ENCODE results near the gene ACTR6.

The ACTR6 gene

DNA sequence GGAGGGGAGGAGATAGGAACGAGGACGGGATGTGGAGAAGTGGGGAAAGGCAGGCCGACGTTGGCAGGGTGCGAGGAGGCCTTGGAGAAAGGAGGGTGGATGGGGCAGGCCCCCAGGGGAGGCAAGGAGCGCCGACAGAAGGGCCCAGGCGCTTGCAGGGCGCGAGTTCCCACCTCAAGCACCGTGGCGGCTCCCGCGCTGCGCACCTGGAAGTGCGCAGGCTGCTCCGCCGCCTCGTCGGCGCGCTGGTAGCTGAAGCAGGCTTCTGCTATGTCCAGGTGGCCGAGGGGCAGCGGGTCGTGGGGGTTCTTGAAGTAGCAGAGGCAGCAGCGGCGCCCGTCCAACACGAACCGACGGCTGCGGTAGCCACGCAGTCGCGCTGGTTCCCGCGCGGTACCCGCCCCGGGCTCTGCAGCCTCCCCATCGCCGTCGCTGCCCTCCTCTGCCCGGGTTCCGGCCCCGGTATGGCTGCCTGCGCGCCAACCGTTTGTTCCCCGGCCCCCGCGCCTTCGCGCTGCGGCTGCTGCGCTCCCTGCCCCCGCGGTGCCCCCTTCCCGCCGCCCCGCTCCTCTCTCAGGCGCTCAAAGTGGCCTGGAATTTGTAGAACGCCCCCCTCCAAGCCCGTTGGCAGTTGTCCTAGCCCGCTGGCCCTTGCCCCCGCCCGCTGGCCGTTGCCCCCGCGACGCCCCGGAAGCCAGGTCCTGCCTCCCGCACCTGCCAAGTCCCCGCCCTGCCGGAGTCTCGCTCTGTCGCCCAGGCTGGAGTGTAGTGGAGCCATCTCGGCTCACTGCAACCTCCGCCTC lies 1.1 kb upstream of the ACTR6 start:
- Histone ChIP-seq H3K9me2 (ENCODE audit: low read depth, low read length) (no peaks in the 10 kb centered on the region), H3K9me3 (ENCODE audit: low read length) (no peaks in the 10 kb centered on the region), H3K4me3 (ENCODE audit: low read depth, low read length, poor library complexity, severe bottlenecking) (peak overlapping the region; percentile 92), H2AFZ (ENCODE audit: low read length) (no peak overlapping the region), H3K79me2 (ENCODE audit: insufficient read depth, low read length) (peaks cover 17% of the 10 kb centered on the region), H3K4me2 (ENCODE audit: low read length) (peak overlapping the region; percentile 96), H4K20me1 (ENCODE audit: insufficient read depth, low read length) (no peaks in the 10 kb centered on the region), H3K9ac (ENCODE audit: low read length) (peak overlapping the region; percentile 76), H3F3A (ENCODE audit: insufficient read depth, low read length) (no peaks in the 10 kb centered on the region), H3K4me1 (ENCODE audit: insufficient read depth, low read length, severe bottlenecking) (peaks cover 33% of the 10 kb centered on the region), H3K27me3 (ENCODE audit: insufficient read depth, low read length) (no peaks in the 10 kb centered on the region), H3K36me3 (ENCODE audit: insufficient read depth, low read length) (peaks cover 15% of the 10 kb centered on the region; the same call in 1 of the 2 replicates), H3K27ac (ENCODE audit: low read depth, low read length, poor library complexity, severe bottlenecking) (peak overlapping the region; percentile 51)
- no peak for TF ChIP-seq EZH2 (IDR thresholded peaks at IDR 0.05; ENCODE audit: borderline replicate concordance, low read length)
- TF ChIP-seq, protein P1, sequence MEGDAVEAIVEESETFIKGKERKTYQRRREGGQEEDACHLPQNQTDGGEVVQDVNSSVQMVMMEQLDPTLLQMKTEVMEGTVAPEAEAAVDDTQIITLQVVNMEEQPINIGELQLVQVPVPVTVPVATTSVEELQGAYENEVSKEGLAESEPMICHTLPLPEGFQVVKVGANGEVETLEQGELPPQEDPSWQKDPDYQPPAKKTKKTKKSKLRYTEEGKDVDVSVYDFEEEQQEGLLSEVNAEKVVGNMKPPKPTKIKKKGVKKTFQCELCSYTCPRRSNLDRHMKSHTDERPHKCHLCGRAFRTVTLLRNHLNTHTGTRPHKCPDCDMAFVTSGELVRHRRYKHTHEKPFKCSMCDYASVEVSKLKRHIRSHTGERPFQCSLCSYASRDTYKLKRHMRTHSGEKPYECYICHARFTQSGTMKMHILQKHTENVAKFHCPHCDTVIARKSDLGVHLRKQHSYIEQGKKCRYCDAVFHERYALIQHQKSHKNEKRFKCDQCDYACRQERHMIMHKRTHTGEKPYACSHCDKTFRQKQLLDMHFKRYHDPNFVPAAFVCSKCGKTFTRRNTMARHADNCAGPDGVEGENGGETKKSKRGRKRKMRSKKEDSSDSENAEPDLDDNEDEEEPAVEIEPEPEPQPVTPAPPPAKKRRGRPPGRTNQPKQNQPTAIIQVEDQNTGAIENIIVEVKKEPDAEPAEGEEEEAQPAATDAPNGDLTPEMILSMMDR (IDR thresholded peaks at IDR 0.05; ENCODE audit: low read length) = no peak

DNA sequence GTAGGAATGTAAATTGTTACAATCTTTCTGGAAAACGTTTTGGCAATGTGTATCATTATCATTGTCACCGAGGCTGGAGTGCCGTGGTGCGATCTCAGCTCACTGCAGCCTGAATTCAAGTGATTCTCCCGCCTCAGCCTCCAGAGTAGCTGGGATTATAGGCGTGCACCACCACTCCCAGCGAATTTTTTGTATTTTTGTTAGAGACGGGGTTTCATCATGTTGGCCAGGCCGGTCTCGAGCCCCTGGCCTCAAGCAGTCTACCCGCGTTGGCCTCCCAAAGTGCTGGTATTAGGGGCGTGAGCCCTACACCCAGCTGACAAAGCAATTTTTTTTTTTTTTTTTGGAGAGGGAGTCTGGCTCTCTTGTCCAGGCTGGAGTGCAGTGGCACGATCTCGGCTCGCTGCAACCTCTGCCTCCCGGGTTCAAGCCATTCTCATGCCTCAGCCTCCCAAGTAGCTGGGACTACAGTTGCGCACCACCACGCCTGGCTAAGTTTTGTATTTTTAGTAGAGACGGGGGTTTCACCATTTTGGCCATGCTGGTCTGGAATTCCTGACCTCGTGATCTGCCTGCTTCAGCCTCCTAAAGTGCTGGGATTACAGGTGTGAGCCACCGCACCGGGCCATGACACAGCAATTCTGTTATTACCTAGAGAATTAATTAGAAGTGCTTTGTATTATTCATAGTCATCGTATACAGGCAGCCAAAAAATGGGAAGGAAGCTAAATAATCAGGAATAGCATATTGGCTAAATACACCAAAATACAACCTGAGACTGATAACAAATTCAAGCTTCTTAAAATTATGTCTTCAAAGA lies 1.2 kb downstream of the ACTR6 start:
- Histone ChIP-seq H3F3A (ENCODE audit: insufficient read depth, low read length) (no peaks in the 10 kb centered on the region), H3K27me3 (ENCODE audit: insufficient read depth, low read length) (no peaks in the 10 kb centered on the region), H4K20me1 (ENCODE audit: insufficient read depth, low read length) (no peaks in the 10 kb centered on the region), H3K9ac (ENCODE audit: low read length) (peak overlapping the region; percentile 90), H2AFZ (ENCODE audit: low read length) (no peak overlapping the region), H3K36me3 (ENCODE audit: insufficient read depth, low read length) (peaks cover 21% of the 10 kb centered on the region), H3K9me3 (ENCODE audit: low read length) (no peaks in the 10 kb centered on the region), H3K4me2 (ENCODE audit: low read length) (peak overlapping the region; percentile 96), H3K27ac (ENCODE audit: low read depth, low read length, poor library complexity, severe bottlenecking) (peak overlapping the region; percentile 81), H3K79me2 (ENCODE audit: insufficient read depth, low read length) (peaks cover 17% of the 10 kb centered on the region), H3K9me2 (ENCODE audit: low read depth, low read length) (no peaks in the 10 kb centered on the region), H3K4me1 (ENCODE audit: insufficient read depth, low read length, severe bottlenecking) (peaks cover 33% of the 10 kb centered on the region), H3K4me3 (ENCODE audit: low read depth, low read length, poor library complexity, severe bottlenecking) (peak overlapping the region; percentile 92)
- no peak for TF ChIP-seq EZH2 (IDR thresholded peaks at IDR 0.05; ENCODE audit: borderline replicate concordance, low read length)
- TF ChIP-seq, protein P1 (IDR thresholded peaks at IDR 0.05; ENCODE audit: low read length) = no peak

DNA sequence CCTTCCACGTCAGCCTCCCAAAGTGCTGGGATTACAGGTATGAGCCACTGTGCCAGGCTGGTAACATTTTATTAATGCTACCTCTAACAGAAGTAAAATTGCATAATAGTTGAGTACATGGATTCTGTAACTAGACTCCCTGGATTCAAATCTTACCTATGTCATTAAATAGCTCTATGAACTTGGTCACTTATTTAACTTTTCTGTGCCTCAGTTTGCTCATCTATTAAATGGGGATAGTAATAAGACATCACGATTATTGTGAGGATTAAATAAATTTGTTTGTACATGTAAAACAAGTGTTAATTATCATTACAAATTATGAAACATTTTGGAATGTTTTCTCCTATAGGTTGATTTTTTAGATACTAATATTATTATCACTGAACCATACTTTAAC lies 6.7 kb downstream of the ACTR6 start:
- H3K4me2 ChIP-seq (ENCODE audit: low read length) = no peak overlapping the region
- H3K9ac ChIP-seq (ENCODE audit: low read length) = no peak overlapping the region
- peaks cover 2% of the 10 kb centered on the region; the same call in 1 of the 2 replicates for H3K79me2 ChIP-seq (ENCODE audit: insufficient read depth, low read length)
- H3K4me1 ChIP-seq (ENCODE audit: insufficient read depth, low read length, severe bottlenecking) = peaks cover 9% of the 10 kb centered on the region
- no peak for TF ChIP-seq EZH2 (IDR thresholded peaks at IDR 0.05; ENCODE audit: borderline replicate concordance, low read length)
- TF ChIP-seq, protein P1 (IDR thresholded peaks at IDR 0.05; ENCODE audit: low read length) = no peak
- H3F3A ChIP-seq (ENCODE audit: insufficient read depth, low read length) = no peaks in the 10 kb centered on the region
- H2AFZ ChIP-seq (ENCODE audit: low read length) = no peak overlapping the region
- H3K36me3 ChIP-seq (ENCODE audit: insufficient read depth, low read length) = peaks cover 68% of the 10 kb centered on the region
- no peaks in the 10 kb centered on the region for H3K9me2 ChIP-seq (ENCODE audit: low read depth, low read length)
- no peak overlapping the region for H3K27ac ChIP-seq (ENCODE audit: low read depth, low read length, poor library complexity, severe bottlenecking)
- no peaks in the 10 kb centered on the region for H3K9me3 ChIP-seq (ENCODE audit: low read length)
- H3K27me3 ChIP-seq (ENCODE audit: insufficient read depth, low read length) = no peaks in the 10 kb centered on the region
- no peaks in the 10 kb centered on the region for H4K20me1 ChIP-seq (ENCODE audit: insufficient read depth, low read length)
- no peak overlapping the region for H3K4me3 ChIP-seq (ENCODE audit: low read depth, low read length, poor library complexity, severe bottlenecking)
